Epithelial cell of proximal tubule (primary cell): ENCODE data around the gene CCDC178. TPM values are rescaled to one million over a fixed set of nuclear protein-coding genes. Genes with fewer than 3 reads are reported as not detected.
"Not testable (repeated sequence)": the region's sequence is repeated elsewhere in the genome, so short reads cannot be mapped to it uniquely, and the experiment has no call there.

ENCODE experiments used
- DNase-seq: peaks from one replicate; pipeline ENCODE4 v3.0.0-alpha.2; 2011; ENCODE audit warnings: low read depth
- H3K4me3 ChIP-seq: 2 replicates; pipeline ENCODE4 v1.5.1; 2011; ENCODE audit warnings: low read depth, mild to moderate bottlenecking, low read length
- total RNA-seq: library from RNA; depleted of rRNA; stranded (reverse); fragments of >200 nt; gene quantifications from 2 replicates; pipeline ENCODE4 v1.2.3, GENCODE V29; 2015
- TF ChIP-seq, protein P1 (sequence below): conservative IDR thresholded peaks from 2 replicates; pipeline ENCODE4 v1.5.1; 2012; ENCODE audit warnings: low read depth, mild to moderate bottlenecking, low read length

Gene CCDC178
- total RNA-seq, 1 donor from 2014 or later, result not detected

DNA sequence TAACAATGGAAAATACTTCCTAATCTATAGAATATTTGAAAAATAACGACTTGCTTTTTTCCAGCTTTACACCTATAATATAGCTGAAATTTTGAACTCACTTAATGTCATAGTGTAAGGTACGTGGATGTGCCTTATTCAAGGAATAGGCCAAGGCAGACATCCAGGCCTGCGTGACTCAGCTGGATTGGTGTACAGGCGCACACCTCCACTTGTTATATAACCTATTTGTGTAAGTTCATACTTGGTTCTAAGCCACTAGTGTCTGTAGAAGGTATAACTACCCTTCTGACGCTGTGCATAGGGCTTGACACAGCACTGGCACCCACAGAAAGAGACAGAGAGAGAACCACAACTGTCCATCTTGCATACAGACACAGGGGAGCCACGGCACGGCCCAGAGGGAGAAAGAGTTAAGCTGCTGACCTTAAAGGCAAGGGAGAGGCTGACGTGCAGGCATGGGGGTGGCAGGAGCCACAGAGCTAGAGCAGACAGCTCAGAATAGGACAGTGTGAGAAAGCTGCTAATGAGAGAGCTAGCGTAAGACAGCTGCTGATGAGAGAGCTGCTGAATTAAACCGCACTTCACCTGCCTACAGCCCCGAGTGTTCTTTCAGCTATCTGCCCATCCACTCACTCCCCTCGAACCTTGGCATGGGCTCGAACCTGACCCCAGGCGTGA lies 16.1 kb downstream of the CCDC178 start:
- no peak overlapping the region for H3K4me3 ChIP-seq
- no peak for DNase-seq
- TF ChIP-seq, protein P1, sequence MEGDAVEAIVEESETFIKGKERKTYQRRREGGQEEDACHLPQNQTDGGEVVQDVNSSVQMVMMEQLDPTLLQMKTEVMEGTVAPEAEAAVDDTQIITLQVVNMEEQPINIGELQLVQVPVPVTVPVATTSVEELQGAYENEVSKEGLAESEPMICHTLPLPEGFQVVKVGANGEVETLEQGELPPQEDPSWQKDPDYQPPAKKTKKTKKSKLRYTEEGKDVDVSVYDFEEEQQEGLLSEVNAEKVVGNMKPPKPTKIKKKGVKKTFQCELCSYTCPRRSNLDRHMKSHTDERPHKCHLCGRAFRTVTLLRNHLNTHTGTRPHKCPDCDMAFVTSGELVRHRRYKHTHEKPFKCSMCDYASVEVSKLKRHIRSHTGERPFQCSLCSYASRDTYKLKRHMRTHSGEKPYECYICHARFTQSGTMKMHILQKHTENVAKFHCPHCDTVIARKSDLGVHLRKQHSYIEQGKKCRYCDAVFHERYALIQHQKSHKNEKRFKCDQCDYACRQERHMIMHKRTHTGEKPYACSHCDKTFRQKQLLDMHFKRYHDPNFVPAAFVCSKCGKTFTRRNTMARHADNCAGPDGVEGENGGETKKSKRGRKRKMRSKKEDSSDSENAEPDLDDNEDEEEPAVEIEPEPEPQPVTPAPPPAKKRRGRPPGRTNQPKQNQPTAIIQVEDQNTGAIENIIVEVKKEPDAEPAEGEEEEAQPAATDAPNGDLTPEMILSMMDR, result no peak

DNA sequence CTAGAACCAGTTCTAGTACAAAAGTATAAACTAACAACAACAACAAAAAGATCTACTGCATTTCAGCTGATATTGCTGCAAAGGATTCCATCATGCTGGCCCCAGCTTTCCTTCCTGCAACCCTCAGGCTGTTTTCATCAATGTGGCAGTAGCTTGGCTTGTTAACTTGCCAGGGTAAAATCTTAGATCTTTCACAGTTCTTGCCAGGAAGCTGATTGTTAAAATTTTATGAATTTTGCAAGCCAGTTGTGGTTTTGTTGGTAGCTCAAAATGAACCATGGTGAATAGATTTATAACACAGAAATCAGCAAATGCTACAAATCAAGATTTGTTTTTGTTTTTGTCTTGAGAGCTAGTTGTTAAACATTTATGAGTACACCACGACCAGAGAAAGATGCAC lies 19.3 kb downstream of the CCDC178 start:
- TF ChIP-seq, protein P1, result no peak
- H3K4me3 ChIP-seq, result no peak overlapping the region
- DNase-seq, result no peak

DNA sequence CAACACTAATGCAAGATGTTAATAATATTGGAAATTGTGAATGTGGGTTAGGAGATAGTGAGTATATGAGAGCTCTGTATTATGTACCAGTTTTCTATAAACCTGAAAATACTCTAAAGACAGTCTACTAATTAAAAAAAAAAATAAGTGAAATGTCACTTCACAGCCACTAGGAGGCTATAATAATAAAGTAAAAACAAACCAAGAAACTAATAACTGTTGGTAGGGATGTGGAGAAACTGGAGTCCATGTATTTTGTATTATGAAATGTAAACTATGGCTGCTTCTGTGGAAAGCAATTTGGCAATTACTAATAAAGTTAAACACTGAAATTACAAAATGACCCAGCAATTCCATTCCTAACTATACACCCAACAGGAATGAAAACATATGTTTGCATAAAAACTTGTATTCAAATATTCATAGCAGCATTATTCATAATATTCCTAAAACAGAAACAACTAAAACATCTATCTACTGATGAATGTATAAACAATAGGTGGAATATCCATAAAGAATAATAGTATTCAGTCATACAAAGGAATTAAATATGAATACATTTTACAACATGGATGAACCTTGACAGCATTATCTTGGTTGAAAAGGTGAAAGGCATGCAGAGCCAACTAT lies 36.2 kb downstream of the CCDC178 start:
- TF ChIP-seq, protein P1, result peak; percentile 44
- H3K4me3 ChIP-seq, result no peak overlapping the region
- DNase-seq, result no peak

DNA sequence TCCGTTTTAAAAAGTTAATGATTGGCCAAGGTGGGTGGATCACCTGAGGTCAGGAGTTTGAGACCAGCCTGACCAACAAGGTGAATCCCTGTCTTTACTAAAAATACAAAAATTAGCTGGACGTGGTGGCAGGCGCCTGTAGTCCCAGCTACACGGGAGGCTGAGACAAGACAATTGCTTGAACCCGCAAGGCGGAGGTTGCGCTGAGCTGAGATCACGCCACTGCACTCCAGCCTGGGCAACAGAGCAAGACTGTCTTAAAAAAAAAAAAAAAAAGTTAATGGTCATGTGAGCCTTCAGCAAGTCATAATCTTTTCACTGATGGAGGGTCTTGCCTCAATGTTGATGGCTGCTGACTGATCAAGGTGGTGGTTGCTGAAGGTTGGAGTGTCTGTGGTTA lies 41.6 kb downstream of the CCDC178 start:
- H3K4me3 ChIP-seq, DNase-seq: not testable (repeated sequence)

DNA sequence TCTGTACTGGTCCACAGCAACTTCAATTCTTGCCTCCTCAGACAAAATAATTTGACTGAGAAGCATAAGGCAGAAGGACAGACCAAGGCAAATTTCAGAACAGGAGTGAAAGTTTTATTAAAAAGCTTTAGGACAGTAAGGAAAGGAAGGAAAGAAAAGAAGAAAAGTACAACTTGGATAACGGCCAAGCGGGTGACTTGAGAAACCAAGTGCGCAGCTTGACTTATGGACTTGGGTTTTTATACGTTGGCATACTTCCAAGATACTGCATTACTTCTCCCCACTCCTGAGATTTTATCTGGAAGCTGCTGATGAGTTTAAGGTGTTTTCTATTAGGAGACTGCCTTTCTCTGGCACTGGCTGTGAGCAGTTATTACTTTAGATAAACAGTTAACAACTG lies 64.7 kb downstream of the CCDC178 start:
- no peak for DNase-seq
- TF ChIP-seq, protein P1, result no peak
- no peak overlapping the region for H3K4me3 ChIP-seq

DNA sequence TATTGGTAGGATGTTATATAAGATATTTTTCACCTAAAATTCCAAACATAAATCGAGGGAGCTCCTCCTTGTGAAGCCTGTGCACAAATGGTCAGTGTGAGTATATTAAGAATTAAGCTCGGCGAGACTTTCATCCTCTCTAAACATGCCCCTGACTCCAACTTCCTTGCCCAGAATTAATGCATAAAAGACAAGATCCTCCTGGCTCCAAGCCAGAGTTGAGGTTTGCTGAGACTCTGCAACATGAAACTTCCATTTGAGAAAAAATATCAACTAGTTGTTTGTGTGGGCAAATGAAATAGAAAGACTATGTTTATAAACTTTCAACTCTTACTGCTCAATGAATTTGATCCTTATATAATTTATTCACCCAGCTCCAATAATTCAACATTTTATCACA lies 68.1 kb downstream of the CCDC178 start:
- no peak for DNase-seq
- no peak overlapping the region for H3K4me3 ChIP-seq
- TF ChIP-seq, protein P1, result no peak

DNA sequence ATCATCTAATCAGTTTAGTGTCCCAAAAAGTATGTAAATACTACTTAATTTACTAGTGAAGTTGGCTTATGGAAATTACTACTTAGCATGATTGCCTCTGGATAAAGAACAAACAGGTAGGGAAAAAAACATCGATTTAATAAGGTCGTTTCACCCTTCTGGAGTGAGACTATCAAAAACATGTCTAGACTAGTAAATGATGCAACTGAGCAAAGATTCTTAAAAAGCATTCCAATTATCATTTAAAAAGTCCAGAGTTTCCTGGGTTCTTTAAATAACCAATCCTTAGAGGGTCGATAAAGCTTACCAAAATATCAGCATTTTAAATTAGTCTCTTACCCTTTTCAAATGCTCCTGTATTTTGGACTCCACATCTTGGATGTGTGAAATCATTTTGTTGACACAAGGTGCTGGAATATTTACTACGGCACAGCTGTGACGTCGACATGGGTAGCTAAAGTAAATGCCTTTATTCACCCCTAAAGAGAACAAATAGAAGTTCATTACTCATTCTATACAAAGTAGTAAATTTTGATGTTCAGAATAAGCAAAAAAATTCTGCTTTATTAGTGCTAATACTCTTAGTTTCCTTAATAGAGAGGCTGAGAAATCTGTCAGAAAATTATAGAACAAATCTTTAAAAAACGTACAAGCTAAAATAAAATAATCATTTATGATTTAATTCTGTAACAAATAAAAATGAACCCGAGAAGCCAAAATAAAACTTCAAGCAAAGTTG lies 70.6 kb downstream of the CCDC178 start:
- TF ChIP-seq, protein P1, result no peak
- no peak for DNase-seq
- no peak overlapping the region for H3K4me3 ChIP-seq
